HG03432 (cell line): ENCODE data around the gene TRAF7.
"Not testable (repeated sequence)": the region's sequence is repeated elsewhere in the genome, so short reads cannot be mapped to it uniquely, and the experiment has no call there.

Experiments
- ATAC-seq: cut with Tn5 transposase; IDR thresholded peaks from one replicate; pipeline ENCODE4 v1.9.1; 2021; ENCODE audit warnings: mild to moderate bottlenecking, moderate library complexity; ENCODE audit not compliant: unreplicated experiment

TRAF7 gene

GRCh38 chr16:2197765-2198164, 42.2 kb downstream of the TRAF7 start:
- no peak for ATAC-seq

GRCh38 chr16:2198283-2198682, 42.7 kb downstream of the TRAF7 start:
- no peak for ATAC-seq

GRCh38 chr16:2199095-2199494, 43.5 kb downstream of the TRAF7 start:
- ATAC-seq: no peak

GRCh38 chr16:2199621-2200139, 44.1 kb downstream of the TRAF7 start:
- ATAC-seq: no peak

- no peak for ATAC-seq
These were observed 44.7 kb downstream of the TRAF7 start for GRCh38 chr16:2200313-2200712.

- not testable (repeated sequence) for ATAC-seq
These were observed 47.6 kb downstream of the TRAF7 start for GRCh38 chr16:2203119-2203688.

- no peak for ATAC-seq
These were observed 49.0 kb downstream of the TRAF7 start for GRCh38 chr16:2204416-2205103.

GRCh38 chr16:2205104-2205966, 49.8 kb downstream of the TRAF7 start, which contains the start of gene MLST8:
MLST8 (plus strand) TSS chr16:2205454; CDS start chr16:2206086, 632 bp downstream.
- ATAC-seq: peak; percentile 70

GRCh38 chr16:2205967-2206313, 50.4 kb downstream of the TRAF7 start:
- peak; percentile 8 for ATAC-seq

GRCh38 chr16:2206420-2206779, 50.8 kb downstream of the TRAF7 start:
- ATAC-seq: no peak

GRCh38 chr16:2206780-2207433, 51.3 kb downstream of the TRAF7 start:
- ATAC-seq: no peak

- ATAC-seq: no peak
These were observed 52.3 kb downstream of the TRAF7 start for GRCh38 chr16:2207872-2208271.

GRCh38 chr16:2208308-2208707, 52.7 kb downstream of the TRAF7 start:
- no peak for ATAC-seq

GRCh38 chr16:2208772-2209171, 53.2 kb downstream of the TRAF7 start:
- ATAC-seq: no peak

- ATAC-seq: no peak
These were observed 53.9 kb downstream of the TRAF7 start for GRCh38 chr16:2209258-2210008.

GRCh38 chr16:2210009-2210332, 54.4 kb downstream of the TRAF7 start:
- no peak for ATAC-seq

GRCh38 chr16:2210386-2211365, 55.1 kb downstream of the TRAF7 start, which contains the start of gene BRICD5:
BRICD5 (minus strand) TSS chr16:2210863; CDS start chr16:2210833, 30 bp downstream.
- no peak for ATAC-seq

- ATAC-seq: no peak
These were observed 56.4 kb downstream of the TRAF7 start for GRCh38 chr16:2211923-2212347.
